ENCODE data around the gene KRTAP10-10. TPM values are rescaled to one million over a fixed set of nuclear protein-coding genes. Genes with fewer than 3 reads are reported as not detected.

Gene KRTAP10-10
- total RNA-seq, 1 donor from 2014 or later, result not detected

DNA sequence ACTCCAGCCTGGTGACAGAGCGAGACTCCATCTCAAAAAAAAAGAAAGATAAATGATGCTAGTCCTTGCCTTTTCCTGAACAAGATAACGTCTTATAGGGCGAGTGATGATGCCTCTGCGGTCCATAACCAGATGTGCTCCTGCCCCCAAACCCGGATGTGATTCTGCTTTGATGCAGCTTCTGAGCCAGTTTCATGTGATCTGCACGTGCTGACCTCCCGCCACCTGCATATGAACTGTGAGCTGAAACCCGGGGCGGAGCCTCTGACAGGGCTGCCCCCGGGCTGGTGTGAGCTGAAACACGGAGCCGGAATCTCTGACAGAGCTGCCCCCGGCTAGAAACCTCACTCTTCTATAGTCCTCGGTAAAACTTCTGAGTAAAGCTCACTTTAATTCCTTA lies 16.0 kb downstream of the KRTAP10-10 start:
- Mint-ChIP-seq H3K27me3 (peaks cover 15% of the 10 kb centered on the region), H3K36me3 (ENCODE audit: low read depth) (no peaks in the 10 kb centered on the region), H3K4me3 (no peak overlapping the region), H3K4me1 (peaks cover 2% of the 10 kb centered on the region), H3K9me3 (peaks cover 17% of the 10 kb centered on the region), H3K27ac (no peak overlapping the region)
- CTCF ChIA-PET, result no interaction called here
- intact Hi-C loops (cut with micrococcal nuclease), result no loop called here
- no peak for ATAC-seq (ENCODE audit: low read depth)
- POLR2A ChIA-PET, result no interaction called here
- DNase-seq, result no peak
- TF ChIP-seq, protein P1, sequence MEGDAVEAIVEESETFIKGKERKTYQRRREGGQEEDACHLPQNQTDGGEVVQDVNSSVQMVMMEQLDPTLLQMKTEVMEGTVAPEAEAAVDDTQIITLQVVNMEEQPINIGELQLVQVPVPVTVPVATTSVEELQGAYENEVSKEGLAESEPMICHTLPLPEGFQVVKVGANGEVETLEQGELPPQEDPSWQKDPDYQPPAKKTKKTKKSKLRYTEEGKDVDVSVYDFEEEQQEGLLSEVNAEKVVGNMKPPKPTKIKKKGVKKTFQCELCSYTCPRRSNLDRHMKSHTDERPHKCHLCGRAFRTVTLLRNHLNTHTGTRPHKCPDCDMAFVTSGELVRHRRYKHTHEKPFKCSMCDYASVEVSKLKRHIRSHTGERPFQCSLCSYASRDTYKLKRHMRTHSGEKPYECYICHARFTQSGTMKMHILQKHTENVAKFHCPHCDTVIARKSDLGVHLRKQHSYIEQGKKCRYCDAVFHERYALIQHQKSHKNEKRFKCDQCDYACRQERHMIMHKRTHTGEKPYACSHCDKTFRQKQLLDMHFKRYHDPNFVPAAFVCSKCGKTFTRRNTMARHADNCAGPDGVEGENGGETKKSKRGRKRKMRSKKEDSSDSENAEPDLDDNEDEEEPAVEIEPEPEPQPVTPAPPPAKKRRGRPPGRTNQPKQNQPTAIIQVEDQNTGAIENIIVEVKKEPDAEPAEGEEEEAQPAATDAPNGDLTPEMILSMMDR (IDR thresholded peaks at IDR 0.05), result no peak

DNA sequence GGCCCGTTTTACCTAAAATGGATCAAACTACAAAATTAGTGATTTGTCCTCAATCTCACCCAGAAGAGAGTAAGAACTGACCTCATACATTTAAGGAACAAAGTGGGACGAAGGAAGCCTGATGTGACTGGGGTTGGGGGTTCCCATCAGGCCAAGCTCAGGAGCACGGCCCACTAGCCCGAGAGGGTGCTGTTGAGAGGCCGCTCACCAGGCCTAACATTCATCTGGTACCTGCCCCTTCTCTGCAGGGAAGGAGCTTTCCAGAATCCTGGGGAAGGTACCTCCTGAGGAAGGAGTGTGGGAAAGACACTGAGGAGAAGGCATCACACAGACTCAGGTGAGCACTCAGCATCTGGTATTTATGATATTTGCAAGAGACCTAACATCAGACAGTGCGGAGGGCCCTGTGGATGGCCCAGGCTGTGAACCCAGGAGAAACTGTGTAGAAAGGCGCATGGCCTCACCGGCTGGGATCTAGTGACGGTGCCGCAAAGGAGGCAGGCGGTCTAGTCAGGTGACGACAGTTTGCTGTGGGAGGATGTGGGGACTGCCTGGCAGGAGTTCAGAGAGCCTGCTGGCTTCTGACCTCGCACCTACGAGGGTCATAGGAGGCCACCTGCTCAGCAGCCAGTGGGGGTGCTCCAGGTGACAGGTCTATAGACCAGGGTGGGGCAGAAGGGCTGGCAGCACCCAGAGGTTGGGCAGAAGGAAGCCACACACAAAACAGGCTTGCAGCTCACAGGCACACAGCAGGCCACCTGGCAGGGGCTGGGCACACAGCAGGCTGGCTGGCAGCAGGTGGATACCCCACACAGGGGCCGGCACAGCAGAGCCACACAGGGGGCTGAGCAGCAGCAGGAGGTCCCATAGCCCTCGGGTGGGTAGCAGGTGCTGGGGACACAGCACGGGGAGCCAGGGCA lies 16.8 kb downstream of the KRTAP10-10 start:
- no peak overlapping the region for H3K4me3 Mint-ChIP-seq
- DNase-seq (no peak), ATAC-seq (ENCODE audit: low read depth) (no peak)
- ChIA-PET CTCF (no interaction called here), POLR2A (no interaction called here)
- H3K27ac Mint-ChIP-seq, result no peak overlapping the region
- peaks cover 22% of the 10 kb centered on the region for H3K27me3 Mint-ChIP-seq
- intact Hi-C loops (cut with micrococcal nuclease), result no loop called here
- TF ChIP-seq, protein P1 (IDR thresholded peaks at IDR 0.05), result no peak
- no peaks in the 10 kb centered on the region for H3K36me3 Mint-ChIP-seq (ENCODE audit: low read depth)
- H3K9me3 Mint-ChIP-seq, result peaks cover 19% of the 10 kb centered on the region
- H3K4me1 Mint-ChIP-seq, result peaks cover 2% of the 10 kb centered on the region

DNA sequence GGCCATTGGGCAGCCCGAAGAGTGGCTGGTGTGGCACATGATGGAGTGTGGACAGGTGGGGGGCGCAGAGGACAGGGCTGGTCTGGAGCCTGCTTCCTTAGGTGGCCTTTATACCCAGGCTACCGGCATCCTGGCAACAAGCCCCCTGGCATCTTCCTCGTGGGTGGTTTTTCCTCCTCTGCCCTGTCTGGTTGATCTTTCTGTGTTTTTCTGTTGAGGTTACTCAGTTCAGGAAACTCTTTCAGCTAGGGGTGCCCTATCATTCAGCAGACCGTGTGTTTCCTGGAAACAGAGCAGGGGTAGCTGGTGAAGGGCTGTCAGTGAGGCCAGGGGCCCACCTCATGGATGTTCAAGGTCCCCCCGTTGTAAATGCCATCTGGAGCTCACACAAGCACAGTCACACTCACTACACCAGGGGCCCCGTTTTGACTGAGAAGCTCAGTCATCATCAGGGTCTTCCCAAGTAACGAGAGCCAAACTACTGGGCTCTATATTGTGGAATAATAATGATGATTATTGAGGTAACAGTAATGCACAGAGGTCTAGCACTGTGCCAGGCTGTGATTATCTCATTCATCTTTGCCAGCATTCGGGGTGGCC lies 17.5 kb downstream of the KRTAP10-10 start, which contains the start of gene KRTAP12-4:
Gene KRTAP12-4, minus strand, starts transcription at position 84 of the 600 bp plus-strand sequence. Its CDS starts 45 bp downstream, at position 39.
- peaks cover 2% of the 10 kb centered on the region for H3K4me1 Mint-ChIP-seq
- intact Hi-C loops (cut with micrococcal nuclease), result no loop called here
- H3K4me3 Mint-ChIP-seq, result no peak within 1 kb of the TSS
- no peak within 1 kb of the TSS for H3K27ac Mint-ChIP-seq
- TF ChIP-seq, protein P1 (IDR thresholded peaks at IDR 0.05), result no peak
- ATAC-seq (ENCODE audit: low read depth) (no peak), DNase-seq (no peak)
- H3K36me3 Mint-ChIP-seq (ENCODE audit: low read depth), result no peaks in the 10 kb centered on the region
- H3K27me3 Mint-ChIP-seq, result peaks cover 22% of the 10 kb centered on the region
- CTCF ChIA-PET, result no interaction called here
- H3K9me3 Mint-ChIP-seq, result peaks cover 19% of the 10 kb centered on the region
- POLR2A ChIA-PET, result no interaction called here

DNA sequence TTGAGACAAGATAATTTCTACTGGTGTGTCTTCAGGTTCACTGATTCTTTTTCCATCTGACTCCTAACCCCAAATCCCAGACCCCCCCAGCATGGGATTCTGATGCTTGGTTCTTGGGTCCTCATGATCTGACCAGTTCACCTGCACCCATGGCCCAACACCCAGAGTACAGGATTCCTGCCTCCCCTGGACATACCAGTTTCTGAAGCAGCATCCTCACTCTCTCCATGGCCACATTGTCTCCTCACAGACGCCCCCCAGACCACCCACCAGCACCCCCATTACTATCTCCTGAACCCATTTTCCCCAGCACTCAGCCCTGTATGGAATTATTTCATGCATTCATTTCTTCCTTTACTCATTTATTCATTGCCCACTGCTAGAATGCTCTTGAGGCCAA lies 19.7 kb downstream of the KRTAP10-10 start:
- Mint-ChIP-seq H3K36me3 (ENCODE audit: low read depth) (no peaks in the 10 kb centered on the region), H3K27me3 (peaks cover 26% of the 10 kb centered on the region), H3K9me3 (peaks cover 24% of the 10 kb centered on the region), H3K27ac (no peak overlapping the region), H3K4me3 (no peak overlapping the region), H3K4me1 (peaks cover 2% of the 10 kb centered on the region)
- ChIA-PET CTCF (no interaction called here), POLR2A (no interaction called here)
- ATAC-seq (ENCODE audit: low read depth) (no peak), DNase-seq (no peak)
- intact Hi-C loops (cut with micrococcal nuclease), result no loop called here
- TF ChIP-seq, protein P1 (IDR thresholded peaks at IDR 0.05), result no peak

Measured in activated B cell treated with CpG ODN at 0.5 μM for 24 hours (primary cell).